Activated effector memory CD4-positive, alpha-beta T cell treated with anti-CD3 and anti-CD28 coated beads, Interleukin-2, amount 50 U/mL, for 16 hours (primary cell): ENCODE measurements around the gene PTPRD.
"Not testable (repeated sequence)": the region's sequence is repeated elsewhere in the genome, so short reads cannot be mapped to it uniquely, and the experiment has no call there.

Experiments
- DNase-seq: peaks from one replicate; pipeline ENCODE4 v3.0.0-alpha.2; 2020

The PTPRD gene

GRCh38 chr9:8946461-8946860, 1666.3 kb downstream of the PTPRD start:
- DNase-seq = no peak

DNA sequence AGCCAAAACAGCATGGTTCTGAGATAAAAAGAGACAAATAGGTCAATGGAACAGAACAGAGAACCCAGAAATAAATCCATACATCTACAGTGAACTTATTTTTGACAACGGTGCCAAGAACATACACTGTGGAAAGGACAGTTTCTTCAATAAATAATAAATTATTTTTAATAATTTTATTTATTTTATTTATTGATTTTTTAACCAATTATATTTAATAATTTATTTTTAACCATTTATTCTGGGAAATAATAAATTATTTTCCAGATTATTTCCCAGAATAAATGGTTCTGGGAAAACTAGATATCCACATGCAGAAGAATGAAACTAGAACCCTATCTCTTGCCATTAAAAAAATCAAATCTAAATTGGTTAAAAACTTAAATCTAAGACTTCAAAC, 1669.4 kb downstream of the PTPRD start:
- DNase-seq = no peak

GRCh38 chr9:8940650-8941049, 1672.2 kb downstream of the PTPRD start:
- no peak for DNase-seq

DNA sequence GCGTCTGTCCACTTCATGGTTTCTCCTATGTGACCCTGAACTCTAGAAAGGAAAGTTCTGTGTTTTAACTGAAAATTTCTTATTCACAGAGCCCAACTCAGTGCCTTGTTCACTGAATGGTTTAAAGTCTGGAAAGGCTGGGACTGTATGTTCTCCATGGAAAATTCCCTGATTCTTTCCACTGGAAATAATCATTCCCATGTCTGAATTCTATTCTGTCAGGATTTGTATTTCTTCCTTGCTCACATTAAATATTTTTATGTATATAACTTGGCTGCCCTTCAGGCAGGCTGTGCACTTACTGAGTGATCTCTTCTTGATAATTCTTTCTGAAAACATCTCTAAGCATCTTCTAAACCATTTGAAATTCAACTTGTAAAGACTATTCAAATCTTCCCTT, 1686.3 kb downstream of the PTPRD start:
- no peak for DNase-seq

DNA sequence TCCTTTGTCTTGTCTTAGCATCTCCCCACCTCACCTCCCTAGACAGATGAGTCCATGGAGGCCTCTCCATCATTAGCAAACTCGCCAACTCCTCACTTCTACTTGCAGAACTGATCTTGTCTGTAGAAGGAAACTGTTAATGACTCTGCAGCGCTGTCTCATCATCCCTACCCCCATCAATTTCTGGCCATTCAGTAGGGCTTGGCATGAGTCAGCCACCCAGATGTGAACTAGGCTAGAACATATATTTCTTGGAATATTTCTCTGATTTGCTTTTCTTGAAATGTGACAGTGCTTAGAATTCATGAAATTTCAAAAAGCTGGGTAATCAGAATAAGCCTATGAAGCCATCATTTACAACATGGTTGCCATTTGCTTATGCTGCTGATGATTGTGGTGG, 1688.2 kb downstream of the PTPRD start:
- no peak for DNase-seq

GRCh38 chr9:8920478-8921183, 1692.2 kb downstream of the PTPRD start:
- DNase-seq = not testable (repeated sequence)

- no peak for DNase-seq
Observed at GRCh38 chr9:8917956-8918739, 1694.7 kb downstream of the PTPRD start.

- DNase-seq = no peak
Observed at GRCh38 chr9:8916771-8917170, 1696.0 kb downstream of the PTPRD start.

- DNase-seq = no peak
Observed at GRCh38 chr9:8907868-8908267, 1704.9 kb downstream of the PTPRD start.

DNA sequence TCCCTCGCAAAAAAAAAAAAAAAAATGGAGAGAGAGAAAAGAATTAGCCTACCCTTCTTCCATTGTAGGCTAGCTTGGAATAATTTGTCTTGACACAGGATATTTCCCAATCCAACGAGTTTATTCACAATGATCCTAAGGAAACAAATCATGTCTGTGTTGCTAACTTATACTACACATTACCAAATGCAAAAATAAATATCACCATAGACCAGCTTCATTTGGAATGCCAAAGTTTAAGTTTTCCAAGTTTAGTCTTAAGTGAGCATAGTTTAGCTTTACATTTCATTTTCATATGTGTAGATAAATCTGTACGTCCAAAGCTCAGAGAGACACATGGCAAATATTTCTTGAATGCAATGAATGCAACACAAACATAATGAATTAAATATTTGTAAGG, 1707.1 kb downstream of the PTPRD start:
- no peak for DNase-seq

- DNase-seq = no peak
Observed at GRCh38 chr9:8904771-8905515, 1707.9 kb downstream of the PTPRD start.

GRCh38 chr9:8903077-8903476, 1709.7 kb downstream of the PTPRD start:
- DNase-seq = no peak

GRCh38 chr9:8901146-8901545, 1711.7 kb downstream of the PTPRD start:
- DNase-seq = no peak

DNA sequence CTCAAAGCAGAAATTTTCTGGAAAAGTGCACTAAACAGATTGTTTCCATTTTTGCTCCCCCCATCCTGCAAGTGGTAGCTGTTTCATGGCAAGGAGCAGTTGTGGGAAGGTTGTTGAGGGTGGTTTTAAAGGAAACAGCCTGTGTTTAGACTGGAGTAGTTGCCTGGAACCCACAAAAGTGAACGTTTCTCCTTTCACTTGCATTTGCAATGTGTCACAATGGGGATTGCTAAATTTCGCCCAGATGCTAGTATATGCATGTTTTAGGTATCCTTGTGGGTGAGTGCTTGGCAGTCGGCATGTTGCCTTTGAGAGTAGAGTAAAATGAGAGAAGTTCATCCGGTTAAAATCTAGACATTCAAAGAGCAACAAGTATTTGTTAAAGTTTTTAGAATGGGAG, 1713.3 kb downstream of the PTPRD start:
- DNase-seq = no peak

DNA sequence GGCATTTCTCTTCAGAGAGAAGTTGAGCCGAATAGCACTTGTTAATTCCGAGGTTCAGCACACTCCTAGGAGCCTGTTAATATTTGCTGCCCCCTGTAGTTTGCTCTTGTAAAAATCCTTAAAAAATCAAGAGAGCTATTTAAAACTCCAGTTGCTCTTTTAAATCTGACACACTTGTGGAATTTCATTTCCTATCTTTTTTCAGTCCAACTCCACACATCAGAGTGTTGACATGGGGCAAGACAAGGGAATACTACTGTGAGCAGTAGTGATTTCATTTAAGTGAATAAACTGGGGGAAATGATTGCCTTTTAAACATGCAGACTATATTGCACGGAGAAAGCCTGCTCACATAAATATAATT, 1717.0 kb downstream of the PTPRD start:
- no peak for DNase-seq

DNA sequence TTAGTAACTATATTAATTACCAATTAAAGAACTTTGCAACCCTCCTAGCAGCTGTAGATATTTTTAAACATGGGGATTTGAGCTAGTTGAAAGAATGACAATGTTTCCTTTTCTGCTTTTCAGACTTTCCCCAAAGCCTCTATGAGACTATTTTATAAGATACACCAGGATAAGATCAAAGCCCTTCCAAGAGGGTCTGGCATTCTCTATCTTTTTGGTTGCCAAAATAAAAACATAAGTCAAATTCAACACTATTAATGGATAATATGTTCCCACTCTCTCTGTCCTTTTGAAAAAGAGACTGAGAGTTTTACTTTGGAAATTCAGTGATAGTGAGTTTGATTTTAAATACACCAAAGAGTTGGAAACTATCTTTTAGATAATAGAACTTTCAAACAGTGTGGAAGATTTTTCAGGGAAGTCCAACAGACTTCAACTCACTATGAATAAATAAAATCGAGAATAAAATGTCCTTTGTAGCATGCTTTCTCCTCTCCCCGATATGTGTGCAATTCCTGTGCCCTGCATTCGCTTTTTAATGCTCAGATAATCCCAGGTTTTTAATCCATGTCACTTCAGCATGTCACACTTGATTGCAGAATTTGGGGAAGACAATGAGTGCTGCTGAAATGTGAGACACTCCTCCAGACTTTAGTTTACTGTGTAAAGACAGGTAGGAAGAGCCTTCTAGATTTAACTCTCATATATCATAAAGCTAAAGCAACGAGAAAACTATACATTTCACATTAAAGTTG, 1717.5 kb downstream of the PTPRD start:
- no peak for DNase-seq

DNA sequence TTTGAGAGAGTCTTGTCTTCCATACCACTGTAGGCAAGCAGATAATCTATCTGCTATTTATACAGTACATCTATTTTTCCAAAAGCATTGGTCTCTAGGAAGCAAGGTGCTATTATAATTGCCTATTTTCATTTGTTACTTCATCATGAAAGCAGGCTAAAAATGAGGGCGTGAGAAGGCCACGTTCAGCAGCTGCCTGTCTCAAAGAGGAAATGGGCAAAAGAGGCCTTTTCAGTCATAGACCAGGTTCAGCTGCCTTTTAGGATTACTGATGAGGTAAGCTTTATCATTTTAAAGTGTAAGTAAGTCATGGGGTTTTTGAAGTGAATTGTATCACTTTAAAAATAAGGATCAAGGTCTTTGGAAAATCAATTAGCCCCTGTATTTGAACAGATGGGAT, 1722.1 kb downstream of the PTPRD start:
- DNase-seq = no peak

GRCh38 chr9:8889100-8889499, 1723.7 kb downstream of the PTPRD start:
- DNase-seq = no peak

DNA sequence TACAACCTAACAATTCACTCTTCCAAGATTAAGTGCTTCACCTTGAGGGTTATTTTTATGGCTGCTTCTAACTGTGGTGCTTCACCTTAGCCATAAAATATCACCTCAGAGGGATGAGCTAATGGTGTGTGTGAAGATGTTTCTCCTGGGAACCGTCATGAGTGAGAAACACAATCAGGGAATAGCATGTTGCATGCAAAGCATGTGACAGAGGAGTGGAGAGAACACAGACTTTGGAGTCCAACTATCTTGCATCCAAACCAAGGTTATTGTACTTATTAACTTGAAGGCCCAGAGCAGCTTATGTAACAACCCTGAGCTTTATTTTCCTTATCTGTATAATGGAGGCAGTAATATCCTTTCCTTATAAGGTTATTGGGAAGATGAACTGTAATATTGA, 1724.2 kb downstream of the PTPRD start:
- no peak for DNase-seq

DNA sequence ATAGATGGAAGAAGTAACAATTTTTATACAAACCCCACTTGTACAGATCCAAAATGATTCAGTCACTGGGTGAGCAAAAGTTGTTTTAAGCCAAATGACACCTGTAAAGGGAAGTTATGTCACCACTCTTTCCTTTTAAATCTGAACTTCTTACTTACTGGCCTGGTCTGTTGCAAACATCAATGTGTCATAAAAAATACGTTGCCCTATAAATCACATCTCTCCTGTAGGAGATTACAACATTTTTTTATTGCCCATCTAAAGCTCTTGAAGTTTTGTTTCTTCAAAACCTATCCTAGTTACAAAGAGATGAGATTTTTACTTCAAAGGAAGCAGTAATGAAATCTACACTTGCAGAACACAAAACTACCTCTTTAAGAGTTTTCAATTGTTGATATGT, 1725.4 kb downstream of the PTPRD start:
- no peak for DNase-seq

DNA sequence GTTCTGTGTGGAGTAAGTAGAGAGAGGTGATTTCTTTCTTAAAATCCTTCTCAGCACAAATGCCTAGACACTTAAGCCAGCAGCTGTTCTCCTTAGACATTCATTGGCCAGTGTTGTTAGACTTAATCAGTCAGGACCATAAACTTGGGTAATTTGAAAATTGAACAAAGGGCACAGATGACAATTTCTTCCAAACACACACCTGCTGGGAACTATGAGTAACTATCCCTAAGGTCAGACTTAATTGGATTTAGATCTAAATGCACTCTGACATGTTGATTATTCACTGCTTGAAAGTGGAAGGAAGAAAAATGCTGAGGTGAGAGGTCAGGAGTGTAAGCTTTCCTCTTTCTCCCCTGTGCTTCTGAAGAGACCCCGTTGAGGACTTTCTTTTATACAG, 1729.5 kb downstream of the PTPRD start:
- DNase-seq = no peak

DNA sequence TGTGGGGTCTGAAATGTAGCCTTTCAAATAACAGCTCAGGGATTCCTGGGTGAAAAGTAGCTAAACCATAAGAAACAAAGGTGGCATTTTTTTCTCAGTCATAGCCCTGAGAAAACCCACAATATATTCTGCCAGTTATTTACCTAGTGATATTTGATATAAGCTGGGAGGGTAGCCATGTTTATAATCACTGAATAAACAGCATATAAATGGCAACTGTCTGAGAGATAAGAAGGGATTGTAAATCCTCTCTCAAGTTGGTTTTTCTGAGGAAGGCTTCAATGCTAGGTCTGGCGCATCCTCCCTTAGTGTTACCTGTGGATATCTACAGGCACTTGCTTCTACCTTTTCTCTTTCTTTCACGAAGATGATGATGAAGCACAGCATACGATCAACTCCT, 1732.7 kb downstream of the PTPRD start:
- no peak for DNase-seq

GRCh38 chr9:8879284-8879683, 1733.5 kb downstream of the PTPRD start:
- DNase-seq = no peak
